Measurements from ENCODE around the gene MAG. TPM values are rescaled to one million over a fixed set of nuclear protein-coding genes. Genes with fewer than 3 reads are reported as not detected.

The MAG gene
- total RNA-seq, 4 donors from 2014 or later, result 1.7 to 19.2 (median 2.7) TPM; not detected in 1

DNA sequence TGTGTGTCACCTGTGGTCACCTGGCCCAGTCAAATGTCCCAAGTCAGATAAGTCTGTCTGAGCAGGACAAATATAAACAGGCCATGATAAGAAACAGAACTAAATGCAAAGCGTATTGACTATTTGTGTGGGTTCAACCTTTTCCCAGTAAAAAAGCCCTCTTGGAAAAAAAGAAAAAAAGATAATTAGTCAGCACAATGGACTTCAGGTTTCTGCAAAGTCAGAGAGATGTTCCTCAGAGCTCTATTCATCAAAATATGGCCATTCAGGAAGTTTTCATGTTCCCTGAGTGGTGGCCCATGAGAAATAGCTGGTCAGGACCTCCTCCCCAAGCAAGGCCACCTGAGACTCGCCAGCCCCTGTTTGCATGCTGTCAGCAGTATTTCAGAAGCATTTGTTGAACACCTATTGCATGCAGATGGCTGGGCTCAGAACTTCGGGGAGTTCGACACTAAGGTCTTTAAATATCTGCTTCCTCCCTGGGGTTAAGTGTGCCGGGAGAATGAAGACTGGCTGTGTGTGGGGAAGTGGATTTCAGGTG is 69.0 kb downstream of the MAG start:
- 43 to 87% methylated on average over 5 of the region's 5 CpGs for WGBS, 2 donors
- DNase-seq, result no peak
- no peak overlapping the region for H3K4me3 ChIP-seq (replicated peaks in 1 of 3)
- H3K27ac ChIP-seq, result no peak overlapping the region
- TF ChIP-seq, protein P1, sequence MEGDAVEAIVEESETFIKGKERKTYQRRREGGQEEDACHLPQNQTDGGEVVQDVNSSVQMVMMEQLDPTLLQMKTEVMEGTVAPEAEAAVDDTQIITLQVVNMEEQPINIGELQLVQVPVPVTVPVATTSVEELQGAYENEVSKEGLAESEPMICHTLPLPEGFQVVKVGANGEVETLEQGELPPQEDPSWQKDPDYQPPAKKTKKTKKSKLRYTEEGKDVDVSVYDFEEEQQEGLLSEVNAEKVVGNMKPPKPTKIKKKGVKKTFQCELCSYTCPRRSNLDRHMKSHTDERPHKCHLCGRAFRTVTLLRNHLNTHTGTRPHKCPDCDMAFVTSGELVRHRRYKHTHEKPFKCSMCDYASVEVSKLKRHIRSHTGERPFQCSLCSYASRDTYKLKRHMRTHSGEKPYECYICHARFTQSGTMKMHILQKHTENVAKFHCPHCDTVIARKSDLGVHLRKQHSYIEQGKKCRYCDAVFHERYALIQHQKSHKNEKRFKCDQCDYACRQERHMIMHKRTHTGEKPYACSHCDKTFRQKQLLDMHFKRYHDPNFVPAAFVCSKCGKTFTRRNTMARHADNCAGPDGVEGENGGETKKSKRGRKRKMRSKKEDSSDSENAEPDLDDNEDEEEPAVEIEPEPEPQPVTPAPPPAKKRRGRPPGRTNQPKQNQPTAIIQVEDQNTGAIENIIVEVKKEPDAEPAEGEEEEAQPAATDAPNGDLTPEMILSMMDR (IDR thresholded peaks at IDR 0.05), result no peak
- TF ChIP-seq POLR2A (IDR thresholded peaks at IDR 0.05), result no peak
- H3K9me3 ChIP-seq, result no peaks in the 10 kb centered on the region
- intact Hi-C loops (cut with DNase I), result no loop called here
- H3K36me3 ChIP-seq, result no peaks in the 10 kb centered on the region
- H3K4me1 ChIP-seq, result peaks cover 0 to 7% of the 10 kb centered on the region in 2 donors
- no peaks in the 10 kb centered on the region for H3K27me3 ChIP-seq

DNA sequence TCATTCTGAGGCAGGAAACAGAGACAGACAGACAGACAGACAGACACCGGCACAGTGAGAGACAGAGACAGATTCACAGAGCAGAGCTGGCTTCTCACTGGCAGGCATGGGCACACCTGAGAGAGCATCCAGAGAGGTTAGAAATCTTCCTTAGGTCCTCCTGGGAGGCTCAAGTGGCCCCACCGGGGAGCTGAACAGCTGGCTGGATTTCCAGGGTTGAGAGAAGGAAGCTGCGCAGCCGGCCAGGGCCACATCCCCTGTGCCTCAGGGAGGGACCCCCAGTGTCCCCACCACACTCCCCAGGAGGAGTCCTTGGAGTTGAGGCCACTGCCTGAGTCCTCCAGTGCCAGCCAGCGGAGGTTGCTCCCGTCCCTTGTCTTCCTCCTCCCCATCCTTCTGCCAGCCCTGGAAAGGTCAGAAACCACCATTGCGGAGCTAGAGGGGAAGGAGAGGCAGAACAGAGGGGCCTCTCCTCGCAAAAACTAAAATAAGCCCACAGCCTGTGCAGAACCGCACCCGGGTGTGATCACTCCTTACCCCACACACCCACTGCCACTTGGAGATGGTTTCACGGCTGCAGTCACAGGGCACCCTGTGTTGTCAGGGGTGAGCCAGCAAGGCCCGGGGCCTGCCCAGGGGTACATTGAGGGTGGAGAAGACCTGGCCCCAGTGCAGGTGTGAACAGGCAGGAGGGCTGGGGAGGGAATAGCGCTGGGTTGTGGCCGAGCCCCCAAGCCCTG is 70.5 kb downstream of the MAG start:
- DNase-seq, result no peak

DNA sequence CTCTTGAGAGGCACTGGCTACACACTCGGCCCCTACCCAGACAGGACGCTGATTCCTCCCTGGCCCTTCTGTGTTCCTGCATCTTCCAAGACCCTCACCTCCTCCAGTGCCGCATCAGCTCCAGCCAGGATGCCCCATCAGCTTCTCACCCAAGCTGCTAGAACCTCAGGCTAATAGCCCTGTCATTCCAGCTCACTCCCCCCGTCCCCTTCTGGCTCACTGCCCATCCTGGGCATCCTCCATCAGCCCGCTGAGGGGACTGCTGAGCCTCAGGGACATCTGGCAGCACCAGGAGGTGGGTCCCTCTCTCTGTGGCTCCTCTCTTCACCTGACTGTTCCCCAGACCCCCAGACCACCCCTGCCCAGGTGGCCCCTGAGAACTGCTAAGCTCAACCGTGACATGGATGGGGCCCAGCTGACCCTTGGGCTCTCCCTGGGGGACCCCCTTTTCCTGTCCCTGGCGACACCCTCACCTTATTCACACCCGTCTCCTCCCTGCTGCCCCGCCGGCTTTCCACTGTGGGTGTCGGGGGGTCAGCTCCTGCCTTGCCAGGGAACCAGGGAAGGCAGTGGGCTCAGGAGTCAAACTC is 71.1 kb downstream of the MAG start:
- no peak overlapping the region for H3K4me3 ChIP-seq (replicated peaks in 1 of 3)
- intact Hi-C loops (cut with DNase I), result no loop called here
- H3K36me3 ChIP-seq, result no peaks in the 10 kb centered on the region
- TF ChIP-seq POLR2A (IDR thresholded peaks at IDR 0.05), result no peak
- TF ChIP-seq, protein P1 (IDR thresholded peaks at IDR 0.05), result no peak
- H3K9me3 ChIP-seq, result no peaks in the 10 kb centered on the region
- no peaks in the 10 kb centered on the region for H3K27me3 ChIP-seq
- DNase-seq, result no peak
- H3K4me1 ChIP-seq, result no peaks in the 10 kb centered on the region
- H3K27ac ChIP-seq, result no peak overlapping the region
- WGBS, 2 donors, result 72% methylated on average over 5 of the region's 11 CpGs; no CpG with 5 or more reads in 1 of the 2 donors

More for the DNA sequence above, 70.5 kb downstream of the MAG start:
- Histone ChIP-seq H3K36me3 (no peaks in the 10 kb centered on the region), H3K4me1 (no peaks in the 10 kb centered on the region), H3K4me3 (replicated peaks in 1 of 3) (no peak overlapping the region), H3K9me3 (no peaks in the 10 kb centered on the region), H3K27ac (no peak overlapping the region), H3K27me3 (no peaks in the 10 kb centered on the region)
- TF ChIP-seq, protein P1 (IDR thresholded peaks at IDR 0.05), result no peak
- TF ChIP-seq POLR2A (IDR thresholded peaks at IDR 0.05), result no peak
- intact Hi-C loops (cut with DNase I), result no loop called here
- 72 to 83% methylated on average over 4 to 8 of the region's 14 CpGs for WGBS, 2 donors

Small RNAs within 50 kb of the gene (microRNA-seq; reads per million reads assigned to microRNA genes)
- gene MIR5196, result not detected

Other genes starting within 250 kb of the MAG start
- gene FXYD3, start 176.3 kb upstream of the MAG start, total RNA-seq, result 1 to 10 TPM in 1 of 4 donors, not detected in 3; 1.1 TPM
- gene LGI4, start 157.1 kb upstream of the MAG start, total RNA-seq, result 10 to 100 TPM in 1 of 4 donors, 1 to 10 TPM in 3; 3.2 to 10.9 (median 6.9) TPM
- 10 to 100 TPM in 2 of 4 donors, 1 to 10 TPM in 2; 1.1 to 26.3 (median 8.8) TPM for gene FXYD1, start 153.3 kb upstream of the MAG start, total RNA-seq
- 1 to 10 TPM in 1 of 4 donors, not detected in 3; 1.6 TPM for gene FXYD7, start 148.9 kb upstream of the MAG start, total RNA-seq
- 10 to 100 TPM in 3 of 4 donors, 1 to 10 TPM in 1; 9.3 to 52.4 (median 19.6) TPM for gene FXYD5, start 137.4 kb upstream of the MAG start, total RNA-seq
- under 1 TPM in 1 of 4 donors, not detected in 3; 0.67 TPM for gene FAM187B, start 63.4 kb upstream of the MAG start, total RNA-seq
- 10 to 100 TPM; 36.5 to 85.3 (median 61.8) TPM for gene LSR, start 43.2 kb upstream of the MAG start, total RNA-seq
- gene USF2, start 23.2 kb upstream of the MAG start, total RNA-seq, result 100 to 1,000 TPM in 3 of 4 donors, 10 to 100 TPM in 1; 98.9 to 133 (median 126) TPM
- not detected for gene HAMP, start 9.6 kb upstream of the MAG start, total RNA-seq
- 10 to 100 TPM in 1 of 4 donors, 1 to 10 TPM in 2, under 1 TPM in 1; 0.68 to 18.4 (median 2.0) TPM for gene CD22, start 37.0 kb downstream of the MAG start, total RNA-seq
- gene FFAR1, start 55.7 kb downstream of the MAG start, total RNA-seq, result not detected
- gene FFAR3, start 66.3 kb downstream of the MAG start, total RNA-seq, result under 1 TPM in 1 of 4 donors, not detected in 3; 0.45 TPM
- gene GPR42, start 78.9 kb downstream of the MAG start, total RNA-seq, result under 1 TPM in 1 of 4 donors, not detected in 3; 0.27 TPM
- gene FFAR2, start 156.1 kb downstream of the MAG start, total RNA-seq, result under 1 TPM in 1 of 4 donors, not detected in 3; 0.27 TPM
- gene KRTDAP, start 198.3 kb downstream of the MAG start, total RNA-seq, result 1 to 10 TPM in 1 of 4 donors, not detected in 3; 2.7 TPM
- gene DMKN, start 221.5 kb downstream of the MAG start, total RNA-seq, result 100 to 1,000 TPM; 164 to 348 (median 213) TPM
- gene SBSN, start 236.2 kb downstream of the MAG start, total RNA-seq, result 1 to 10 TPM in 1 of 4 donors, not detected in 3; 1.2 TPM
- 1 to 10 TPM in 1 of 4 donors, not detected in 3; 1.6 TPM for gene GAPDHS, start 241.3 kb downstream of the MAG start, total RNA-seq

All from thyroid gland (tissue), 4 donors.